IPS-18a (cell line): Measurements from ENCODE around the gene IL12B.

Experiments
- H3K27ac ChIP-seq: one replicate; pipeline ENCODE4 v1.5.1; 2013; ENCODE audit warnings: low read length
- H3K27me3 ChIP-seq: one replicate; pipeline ENCODE4 v1.6.1; 2013; ENCODE audit warnings: mild to moderate bottlenecking, low read length; ENCODE audit not compliant: control insufficient read depth, insufficient read depth
- H3K36me3 ChIP-seq: one replicate; pipeline ENCODE4 v1.6.1; 2013; ENCODE audit warnings: low read depth, low read length; ENCODE audit not compliant: control insufficient read depth
- H3K4me1 ChIP-seq: one replicate; pipeline ENCODE4 v1.6.1; 2013; ENCODE audit warnings: low read depth, low read length; ENCODE audit not compliant: control insufficient read depth
- H3K4me3 ChIP-seq: one replicate; pipeline ENCODE4 v1.5.1; 2013; ENCODE audit warnings: low read length
- H3K9ac ChIP-seq: one replicate; pipeline ENCODE4 v1.6.1; 2013; ENCODE audit warnings: mild to moderate bottlenecking, low read length, moderate library complexity
- H3K9me3 ChIP-seq: one replicate; pipeline ENCODE4 v1.6.1; 2013; ENCODE audit warnings: low read depth, low read length; ENCODE audit not compliant: control insufficient read depth

IL12B gene

GRCh38 chr5:159331093-159331973 is 1.0 kb upstream of the IL12B start:
- no peaks in the 10 kb centered on the region for H3K36me3 ChIP-seq
- peak overlapping the region; percentile 55 for H3K9ac ChIP-seq
- H3K4me1 ChIP-seq = no peaks in the 10 kb centered on the region
- no peaks in the 10 kb centered on the region for H3K9me3 ChIP-seq
- no peaks in the 10 kb centered on the region for H3K27me3 ChIP-seq
- peak overlapping the region; percentile 60 for H3K4me3 ChIP-seq
- no peak overlapping the region for H3K27ac ChIP-seq

DNA sequence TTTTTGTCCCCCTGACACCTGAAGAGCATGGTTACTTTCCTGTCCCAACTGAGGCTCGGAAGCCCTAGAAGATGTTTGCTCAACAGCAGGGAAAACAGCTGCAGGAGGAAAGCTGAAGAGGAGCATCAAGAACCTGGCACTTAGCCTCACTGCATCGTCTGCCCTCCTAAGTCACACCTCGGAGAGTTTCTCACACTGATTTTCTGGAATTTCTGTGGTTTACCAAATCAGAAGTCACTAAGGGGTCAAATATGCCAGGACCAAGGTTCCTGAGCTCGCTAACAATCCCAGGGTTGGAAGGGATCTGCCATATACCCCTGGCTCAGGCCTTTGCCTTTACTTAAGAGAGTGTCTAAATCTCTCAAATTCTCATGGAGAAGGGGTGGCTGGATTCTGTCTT is 5.3 kb downstream of the IL12B start:
- Histone ChIP-seq H3K4me1 (no peaks in the 10 kb centered on the region), H3K27me3 (no peaks in the 10 kb centered on the region), H3K9me3 (no peaks in the 10 kb centered on the region), H3K27ac (no peak overlapping the region), H3K36me3 (no peaks in the 10 kb centered on the region), H3K4me3 (no peak overlapping the region), H3K9ac (no peak overlapping the region)

DNA sequence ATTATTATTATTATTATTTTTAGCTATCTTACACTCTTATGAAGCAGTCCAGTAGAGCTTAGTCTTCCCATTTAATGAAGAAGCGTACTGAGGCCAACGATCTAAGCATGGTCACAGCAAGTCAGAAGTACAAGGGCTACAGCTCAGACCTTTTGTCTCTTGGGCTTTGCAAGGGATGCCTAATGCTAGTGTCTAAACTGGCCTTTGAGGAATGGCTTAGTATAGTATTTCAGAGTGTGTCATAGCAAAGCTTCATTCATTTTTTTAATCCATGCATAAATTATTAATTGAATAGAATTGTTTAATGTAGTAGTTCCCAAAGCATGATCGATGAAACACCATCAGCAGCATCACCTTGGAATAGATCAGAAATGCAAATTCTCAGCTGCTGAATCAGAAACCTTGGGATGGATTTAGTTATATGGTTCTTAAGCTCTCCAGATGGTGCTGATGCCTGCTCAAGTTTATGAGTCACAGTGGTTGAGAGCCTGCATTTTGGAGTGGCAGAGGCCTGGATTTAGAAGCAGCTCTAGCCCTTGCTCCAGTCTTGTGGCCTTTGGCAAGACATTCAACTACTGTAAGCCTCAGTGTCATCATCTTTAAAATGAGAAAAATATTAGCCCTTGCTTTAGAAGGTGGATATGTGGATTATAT is 6.1 kb downstream of the IL12B start:
- Histone ChIP-seq H3K9me3 (no peaks in the 10 kb centered on the region), H3K4me1 (no peaks in the 10 kb centered on the region), H3K27ac (no peak overlapping the region), H3K36me3 (no peaks in the 10 kb centered on the region), H3K27me3 (no peaks in the 10 kb centered on the region), H3K4me3 (no peak overlapping the region), H3K9ac (no peak overlapping the region)

DNA sequence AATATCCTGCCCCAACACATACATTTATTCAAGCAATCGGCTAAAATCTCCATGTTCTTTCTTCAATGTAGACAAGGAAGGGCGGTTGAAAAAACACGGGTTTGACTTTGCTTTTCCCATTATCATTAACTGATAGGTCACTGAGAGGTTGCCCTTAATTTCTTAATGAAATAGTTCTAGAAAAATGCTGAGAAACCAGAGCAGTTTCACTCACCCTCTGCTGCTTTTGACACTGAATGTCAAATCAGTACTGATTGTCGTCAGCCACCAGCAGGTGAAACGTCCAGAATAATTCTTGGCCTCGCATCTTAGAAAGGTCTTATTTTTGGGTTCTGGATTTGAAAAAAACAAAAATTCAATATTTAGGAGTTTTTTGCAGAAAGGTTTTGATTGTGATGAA is 8.1 kb downstream of the IL12B start:
- Histone ChIP-seq H3K9me3 (no peaks in the 10 kb centered on the region), H3K27me3 (no peaks in the 10 kb centered on the region), H3K27ac (no peak overlapping the region), H3K4me1 (no peaks in the 10 kb centered on the region), H3K36me3 (no peaks in the 10 kb centered on the region), H3K4me3 (no peak overlapping the region), H3K9ac (no peak overlapping the region)

DNA sequence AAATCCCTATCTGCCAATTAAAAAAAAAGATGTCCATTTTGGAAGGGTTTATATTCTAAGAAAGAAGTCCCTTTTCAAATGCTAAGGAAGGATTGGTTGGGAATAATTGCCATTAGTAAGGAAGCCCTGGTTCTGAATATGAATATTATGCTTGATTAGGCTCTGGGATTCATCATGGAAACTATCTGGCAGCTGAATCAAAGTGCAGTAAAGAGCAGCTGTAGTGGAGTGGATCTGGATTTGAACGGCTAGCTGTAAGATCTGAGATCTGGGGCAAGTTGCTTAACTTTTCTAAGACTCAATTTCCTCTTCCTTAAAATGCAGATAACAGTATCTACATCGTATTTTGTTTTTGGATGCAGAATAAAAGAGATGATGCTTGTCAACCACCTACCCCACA is 10.5 kb downstream of the IL12B start:
- no peaks in the 10 kb centered on the region for H3K4me1 ChIP-seq
- H3K9ac ChIP-seq = no peak overlapping the region
- H3K9me3 ChIP-seq = no peaks in the 10 kb centered on the region
- no peaks in the 10 kb centered on the region for H3K36me3 ChIP-seq
- H3K27ac ChIP-seq = no peak overlapping the region
- no peak overlapping the region for H3K4me3 ChIP-seq
- no peaks in the 10 kb centered on the region for H3K27me3 ChIP-seq

GRCh38 chr5:159319363-159319762 is 10.9 kb downstream of the IL12B start:
- no peaks in the 10 kb centered on the region for H3K4me1 ChIP-seq
- no peak overlapping the region for H3K9ac ChIP-seq
- no peak overlapping the region for H3K4me3 ChIP-seq
- H3K9me3 ChIP-seq = no peaks in the 10 kb centered on the region
- no peaks in the 10 kb centered on the region for H3K27me3 ChIP-seq
- H3K27ac ChIP-seq = no peak overlapping the region
- H3K36me3 ChIP-seq = no peaks in the 10 kb centered on the region

GRCh38 chr5:159318448-159318847 is 11.8 kb downstream of the IL12B start:
- Histone ChIP-seq H3K4me3 (no peak overlapping the region), H3K4me1 (no peaks in the 10 kb centered on the region), H3K9me3 (no peaks in the 10 kb centered on the region), H3K9ac (no peak overlapping the region), H3K27me3 (no peaks in the 10 kb centered on the region), H3K36me3 (no peaks in the 10 kb centered on the region), H3K27ac (no peak overlapping the region)

DNA sequence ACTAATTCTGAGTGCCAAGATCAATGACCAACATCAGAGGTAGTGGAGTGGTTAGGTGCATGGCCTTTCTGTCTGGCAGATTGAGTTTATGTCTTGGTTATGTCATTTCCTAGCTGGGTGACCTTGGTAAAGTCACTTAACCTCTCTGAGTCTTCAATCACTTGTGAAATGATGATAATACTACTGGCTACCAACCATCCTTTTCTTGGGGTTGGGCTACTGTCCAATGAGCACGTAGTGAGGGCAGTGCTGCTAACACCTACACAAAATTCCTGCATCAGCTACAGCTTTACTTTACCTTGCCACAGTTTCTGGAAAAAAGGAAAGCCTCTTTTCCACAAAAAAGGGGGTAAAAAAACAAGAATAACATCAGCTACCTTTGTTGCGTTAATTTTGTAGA is 12.4 kb downstream of the IL12B start:
- Histone ChIP-seq H3K9ac (no peak overlapping the region), H3K4me1 (no peaks in the 10 kb centered on the region), H3K9me3 (no peaks in the 10 kb centered on the region), H3K27me3 (no peaks in the 10 kb centered on the region), H3K36me3 (no peaks in the 10 kb centered on the region), H3K27ac (no peak overlapping the region), H3K4me3 (no peak overlapping the region)

DNA sequence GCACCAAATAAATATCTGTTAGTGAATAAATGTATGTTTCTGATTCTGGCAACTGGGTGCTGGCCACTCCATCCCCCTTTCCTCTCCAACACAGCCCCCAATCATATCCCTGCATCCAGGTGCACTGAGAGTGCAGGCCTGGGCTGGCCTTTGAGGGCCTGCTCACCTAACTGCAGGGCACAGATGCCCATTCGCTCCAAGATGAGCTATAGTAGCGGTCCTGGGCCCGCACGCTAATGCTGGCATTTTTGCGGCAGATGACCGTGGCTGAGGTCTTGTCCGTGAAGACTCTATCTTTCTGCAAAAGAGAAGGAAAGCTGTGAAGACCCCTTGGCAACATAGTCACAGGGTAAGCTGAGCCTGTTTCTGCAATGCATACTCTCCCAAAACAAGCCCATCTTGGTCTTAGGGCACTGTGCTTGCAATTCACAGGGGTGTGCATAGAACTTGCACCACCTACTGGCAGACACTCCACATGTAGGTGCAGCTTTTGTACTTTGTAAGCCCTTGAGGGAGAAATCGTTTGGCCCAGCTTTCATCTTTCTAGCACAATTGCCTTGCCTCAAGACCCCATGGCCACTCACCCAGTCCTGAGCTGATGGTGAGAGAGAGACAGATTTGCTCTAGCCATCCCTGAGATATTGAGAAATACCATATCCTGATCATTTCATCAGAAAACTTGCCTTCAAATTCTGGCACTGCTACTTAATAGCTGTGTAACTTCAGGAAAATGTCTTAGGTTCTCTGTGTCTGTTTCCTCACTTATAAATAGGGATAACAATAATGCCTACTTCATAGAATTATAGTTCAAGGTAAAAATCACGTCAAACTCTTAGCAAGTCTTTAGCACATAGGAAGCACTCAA is 13.5 kb downstream of the IL12B start:
- no peak overlapping the region for H3K9ac ChIP-seq
- peaks cover 3% of the 10 kb centered on the region for H3K27me3 ChIP-seq
- no peak overlapping the region for H3K27ac ChIP-seq
- H3K4me1 ChIP-seq = no peaks in the 10 kb centered on the region
- no peak overlapping the region for H3K4me3 ChIP-seq
- H3K36me3 ChIP-seq = no peaks in the 10 kb centered on the region
- no peaks in the 10 kb centered on the region for H3K9me3 ChIP-seq

DNA sequence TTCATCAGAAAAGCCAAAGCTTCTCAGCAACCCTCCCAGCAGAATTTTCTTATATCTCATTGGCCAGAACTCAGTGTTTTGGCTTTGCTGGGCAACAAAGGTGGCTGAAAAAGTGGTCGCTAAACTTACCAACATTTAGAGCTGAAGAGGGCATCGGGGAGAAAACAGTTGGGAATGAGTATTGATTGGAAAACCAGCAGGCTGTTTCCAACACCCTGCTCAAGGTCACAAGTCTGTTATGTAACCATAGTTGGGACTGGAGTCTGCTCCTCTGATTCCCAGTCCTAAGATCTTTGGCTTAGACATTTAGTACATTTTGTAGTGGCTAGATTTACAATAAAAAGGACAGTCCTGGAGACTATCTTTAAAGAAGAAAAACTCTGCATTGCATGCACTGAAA is 17.1 kb downstream of the IL12B start:
- Histone ChIP-seq H3K27ac (no peak overlapping the region), H3K9ac (no peak overlapping the region), H3K4me3 (no peak overlapping the region), H3K9me3 (no peaks in the 10 kb centered on the region), H3K4me1 (peaks cover 7% of the 10 kb centered on the region), H3K36me3 (no peaks in the 10 kb centered on the region), H3K27me3 (peaks cover 36% of the 10 kb centered on the region)

DNA sequence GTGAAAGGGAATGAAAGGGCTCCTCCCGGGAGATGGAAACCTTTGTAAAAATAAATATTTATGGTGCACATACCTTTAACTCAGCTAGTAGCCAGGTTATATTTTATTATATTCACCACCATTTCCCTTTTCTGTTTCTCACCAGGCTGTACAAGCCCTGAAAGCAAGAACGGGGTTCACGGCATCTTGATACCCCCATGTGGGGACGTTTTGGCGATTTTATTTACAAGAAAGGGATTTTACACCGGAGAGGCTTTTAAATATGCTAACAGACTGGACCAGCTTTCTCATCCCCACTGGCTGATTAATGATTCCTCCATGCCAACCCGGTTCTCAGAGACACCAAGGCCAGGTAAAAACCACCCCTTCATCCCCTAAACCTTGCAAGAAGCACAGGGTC is 19.2 kb downstream of the IL12B start:
- Histone ChIP-seq H3K27me3 (peaks cover 36% of the 10 kb centered on the region), H3K9me3 (no peaks in the 10 kb centered on the region), H3K9ac (peak overlapping the region; percentile 30), H3K36me3 (no peaks in the 10 kb centered on the region), H3K4me1 (peaks cover 7% of the 10 kb centered on the region), H3K4me3 (peak overlapping the region; percentile 54), H3K27ac (no peak overlapping the region)
